ENCODE data around the gene CFAP54.

CFAP54 gene

DNA sequence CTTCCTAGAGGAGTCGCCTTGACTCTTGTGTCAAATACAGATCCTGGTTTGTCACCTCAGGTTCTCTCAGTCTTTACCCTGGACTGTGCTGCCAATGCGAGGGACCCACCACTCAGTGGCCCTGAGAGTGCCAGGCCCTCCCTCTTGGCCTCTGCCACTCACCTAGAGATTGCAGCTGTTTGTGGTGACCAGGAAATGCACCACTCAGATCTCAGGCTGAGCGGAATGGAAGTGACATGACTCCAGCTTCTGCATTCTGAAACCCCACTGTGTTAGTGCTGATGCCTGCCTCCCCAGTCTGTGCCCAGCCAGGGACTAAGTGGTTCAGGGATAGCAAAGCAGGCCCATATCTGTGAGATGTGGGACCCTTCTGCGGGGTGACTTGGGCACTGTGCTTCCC is 389.9 kb downstream of the CFAP54 start:
- no peak for TF ChIP-seq POLR2AphosphoS5 (IDR thresholded peaks at IDR 0.05; ENCODE audit: low read depth, low read length)

DNA sequence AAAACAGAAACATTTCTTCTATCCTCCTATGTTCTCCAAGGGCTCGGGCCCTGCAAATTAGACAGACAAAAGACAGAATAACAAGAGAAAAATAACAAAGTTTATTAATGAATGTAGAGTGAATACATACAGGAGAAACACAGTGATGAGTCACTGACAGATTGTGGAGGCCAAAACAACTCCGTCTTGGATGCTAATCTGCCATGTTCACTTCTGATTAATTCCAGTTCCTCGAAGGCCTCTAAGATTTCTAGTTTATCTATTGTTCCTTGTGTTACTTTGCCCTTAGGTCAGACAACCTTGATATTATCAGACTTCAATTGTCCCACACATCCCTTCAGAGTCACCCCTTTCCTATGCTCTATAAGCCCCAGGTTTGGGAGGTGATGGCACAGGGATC is 390.8 kb downstream of the CFAP54 start:
- TF ChIP-seq POLR2AphosphoS5 (IDR thresholded peaks at IDR 0.05; ENCODE audit: low read depth, low read length), result no peak
- no peak for TF ChIP-seq SIN3A (IDR thresholded peaks at IDR 0.05; ENCODE audit: borderline replicate concordance, insufficient read depth, low read length)
- TF ChIP-seq, protein P1, sequence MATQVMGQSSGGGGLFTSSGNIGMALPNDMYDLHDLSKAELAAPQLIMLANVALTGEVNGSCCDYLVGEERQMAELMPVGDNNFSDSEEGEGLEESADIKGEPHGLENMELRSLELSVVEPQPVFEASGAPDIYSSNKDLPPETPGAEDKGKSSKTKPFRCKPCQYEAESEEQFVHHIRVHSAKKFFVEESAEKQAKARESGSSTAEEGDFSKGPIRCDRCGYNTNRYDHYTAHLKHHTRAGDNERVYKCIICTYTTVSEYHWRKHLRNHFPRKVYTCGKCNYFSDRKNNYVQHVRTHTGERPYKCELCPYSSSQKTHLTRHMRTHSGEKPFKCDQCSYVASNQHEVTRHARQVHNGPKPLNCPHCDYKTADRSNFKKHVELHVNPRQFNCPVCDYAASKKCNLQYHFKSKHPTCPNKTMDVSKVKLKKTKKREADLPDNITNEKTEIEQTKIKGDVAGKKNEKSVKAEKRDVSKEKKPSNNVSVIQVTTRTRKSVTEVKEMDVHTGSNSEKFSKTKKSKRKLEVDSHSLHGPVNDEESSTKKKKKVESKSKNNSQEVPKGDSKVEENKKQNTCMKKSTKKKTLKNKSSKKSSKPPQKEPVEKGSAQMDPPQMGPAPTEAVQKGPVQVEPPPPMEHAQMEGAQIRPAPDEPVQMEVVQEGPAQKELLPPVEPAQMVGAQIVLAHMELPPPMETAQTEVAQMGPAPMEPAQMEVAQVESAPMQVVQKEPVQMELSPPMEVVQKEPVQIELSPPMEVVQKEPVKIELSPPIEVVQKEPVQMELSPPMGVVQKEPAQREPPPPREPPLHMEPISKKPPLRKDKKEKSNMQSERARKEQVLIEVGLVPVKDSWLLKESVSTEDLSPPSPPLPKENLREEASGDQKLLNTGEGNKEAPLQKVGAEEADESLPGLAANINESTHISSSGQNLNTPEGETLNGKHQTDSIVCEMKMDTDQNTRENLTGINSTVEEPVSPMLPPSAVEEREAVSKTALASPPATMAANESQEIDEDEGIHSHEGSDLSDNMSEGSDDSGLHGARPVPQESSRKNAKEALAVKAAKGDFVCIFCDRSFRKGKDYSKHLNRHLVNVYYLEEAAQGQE (IDR thresholded peaks at IDR 0.05; ENCODE audit: insufficient read depth in 1 of 2, low read depth in 2 of 2, low read length in 2 of 2), result no peak
- TF ChIP-seq TAF1 (IDR thresholded peaks at IDR 0.05; ENCODE audit: borderline replicate concordance, insufficient read depth, low read length), result no peak
- no peak for TF ChIP-seq FOXP2 (optimal IDR thresholded peaks at IDR 0.05; ENCODE audit: borderline replicate concordance, extremely low read depth, extremely low read length, insufficient read depth)

DNA sequence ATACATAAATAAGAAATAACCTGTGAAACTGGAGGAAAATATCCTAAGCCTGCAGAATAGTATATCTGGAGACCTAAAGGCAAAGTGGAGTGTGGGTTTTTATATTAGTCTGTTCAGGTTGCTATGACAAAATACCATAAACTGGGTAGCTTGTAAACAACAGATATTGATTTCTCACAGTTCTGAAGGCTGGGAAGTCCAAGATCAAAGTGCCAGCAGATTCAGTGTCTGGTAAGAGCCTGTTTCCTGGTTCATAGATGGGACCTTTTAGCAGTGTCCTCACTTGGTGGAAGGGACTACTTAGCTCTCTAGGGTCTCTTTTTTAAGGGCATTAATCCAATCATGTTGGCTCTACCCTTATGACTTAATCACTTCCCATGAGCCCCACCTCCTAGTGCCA is 392.2 kb downstream of the CFAP54 start:
- no peak for TF ChIP-seq POLR2AphosphoS5 (IDR thresholded peaks at IDR 0.05; ENCODE audit: low read depth, low read length)
- no peak for TF ChIP-seq TAF1 (IDR thresholded peaks at IDR 0.05; ENCODE audit: borderline replicate concordance, insufficient read depth, low read length)
- no peak for TF ChIP-seq SIN3A (IDR thresholded peaks at IDR 0.05; ENCODE audit: borderline replicate concordance, insufficient read depth, low read length)
- TF ChIP-seq, protein P1 (IDR thresholded peaks at IDR 0.05; ENCODE audit: insufficient read depth in 1 of 2, low read depth in 2 of 2, low read length in 2 of 2), result no peak
- no peak for TF ChIP-seq FOXP2 (optimal IDR thresholded peaks at IDR 0.05; ENCODE audit: borderline replicate concordance, extremely low read depth, extremely low read length, insufficient read depth)

DNA sequence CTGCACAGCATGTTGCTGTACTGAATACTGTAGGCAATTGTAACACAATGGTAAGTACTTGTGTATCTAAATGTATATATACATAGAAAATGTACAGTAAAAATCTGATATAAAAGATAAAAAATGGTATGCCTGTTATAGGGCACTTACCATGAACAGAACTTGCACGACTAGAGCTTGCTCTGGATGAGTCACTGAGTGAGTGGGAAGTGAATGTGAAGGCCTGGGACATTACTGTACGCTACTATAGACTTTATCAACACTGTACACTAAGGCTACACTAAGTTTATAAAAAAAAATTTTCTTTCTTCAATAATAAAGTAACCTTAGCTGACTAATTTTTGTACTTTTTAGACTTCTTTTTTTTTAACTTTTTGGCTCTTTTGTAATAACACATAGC is 393.5 kb downstream of the CFAP54 start:
- TF ChIP-seq, protein P1 (IDR thresholded peaks at IDR 0.05; ENCODE audit: insufficient read depth in 1 of 2, low read depth in 2 of 2, low read length in 2 of 2), result no peak
- TF ChIP-seq FOXP2 (optimal IDR thresholded peaks at IDR 0.05; ENCODE audit: borderline replicate concordance, extremely low read depth, extremely low read length, insufficient read depth) (no peak), TAF1 (IDR thresholded peaks at IDR 0.05; ENCODE audit: borderline replicate concordance, insufficient read depth, low read length) (no peak), POLR2AphosphoS5 (IDR thresholded peaks at IDR 0.05; ENCODE audit: low read depth, low read length) (no peak), SIN3A (IDR thresholded peaks at IDR 0.05; ENCODE audit: borderline replicate concordance, insufficient read depth, low read length) (no peak)

DNA sequence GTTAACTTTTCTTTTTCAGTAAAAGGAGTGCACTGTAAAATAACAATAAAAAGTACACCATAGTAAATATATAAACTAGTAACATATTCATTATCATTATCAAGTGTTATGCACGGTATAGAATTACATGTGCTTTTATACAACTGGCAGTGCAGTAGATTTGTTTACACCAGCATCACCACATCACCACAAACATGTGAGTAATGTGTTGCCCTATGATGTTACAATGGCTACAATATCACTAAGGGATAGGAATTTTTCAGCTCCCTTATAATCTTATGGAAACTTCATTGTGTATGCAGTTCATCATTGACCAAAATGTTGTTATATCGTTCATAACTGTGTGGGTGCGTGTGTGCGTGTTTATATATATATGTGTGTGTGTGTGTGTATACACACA is 394.2 kb downstream of the CFAP54 start:
- TF ChIP-seq FOXP2 (optimal IDR thresholded peaks at IDR 0.05; ENCODE audit: borderline replicate concordance, extremely low read depth, extremely low read length, insufficient read depth) (no peak), SIN3A (IDR thresholded peaks at IDR 0.05; ENCODE audit: borderline replicate concordance, insufficient read depth, low read length) (no peak), POLR2AphosphoS5 (IDR thresholded peaks at IDR 0.05; ENCODE audit: low read depth, low read length) (no peak), TAF1 (IDR thresholded peaks at IDR 0.05; ENCODE audit: borderline replicate concordance, insufficient read depth, low read length) (no peak)
- TF ChIP-seq, protein P1 (IDR thresholded peaks at IDR 0.05; ENCODE audit: insufficient read depth in 1 of 2, low read depth in 2 of 2, low read length in 2 of 2), result no peak
